IPS-15b (cell line): ENCODE measurements around the gene ALPL.

Experiments
- H3K27me3 ChIP-seq: one replicate; pipeline ENCODE4 v1.6.1; 2013; ENCODE audit warnings: low read length; ENCODE audit not compliant: control insufficient read depth, insufficient read depth
- H3K36me3 ChIP-seq: one replicate; pipeline ENCODE4 v1.6.1; 2013; ENCODE audit warnings: low read length; ENCODE audit not compliant: control insufficient read depth, insufficient read depth
- H3K4me1 ChIP-seq: one replicate; pipeline ENCODE4 v1.6.1; 2013; ENCODE audit warnings: mild to moderate bottlenecking, low read length; ENCODE audit not compliant: control insufficient read depth, insufficient read depth
- H3K4me3 ChIP-seq: one replicate; pipeline ENCODE4 v1.5.1; 2013; ENCODE audit warnings: low read depth, low read length
- H3K9ac ChIP-seq: one replicate; pipeline ENCODE4 v1.6.1; 2013; ENCODE audit warnings: low read depth, mild to moderate bottlenecking, low read length
- H3K9me3 ChIP-seq: one replicate; pipeline ENCODE4 v1.6.1; 2013; ENCODE audit warnings: mild to moderate bottlenecking, low read length; ENCODE audit not compliant: control insufficient read depth, insufficient read depth

The ALPL gene

DNA sequence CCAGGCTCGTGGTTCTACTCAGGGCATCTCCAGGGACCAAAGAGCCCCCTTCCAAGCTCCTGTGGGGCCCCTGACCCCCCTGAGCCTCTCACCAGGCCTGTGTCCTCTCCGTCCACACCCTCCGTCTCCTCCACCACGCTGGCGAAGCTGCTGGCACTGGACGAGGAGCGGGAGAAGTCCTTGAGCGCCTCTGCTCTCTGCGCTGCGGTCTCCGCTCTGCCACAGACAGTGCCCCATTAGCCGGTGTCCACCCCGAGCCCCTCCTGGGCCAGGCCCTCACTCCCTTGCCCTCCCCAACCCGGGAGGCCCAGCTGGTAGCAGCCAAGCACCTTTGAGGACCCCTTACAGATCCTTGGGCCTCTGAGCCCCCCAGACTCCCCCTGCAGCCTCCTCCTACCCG, 90.2 kb downstream of the ALPL start:
- H3K4me1 ChIP-seq: no peaks in the 10 kb centered on the region
- H3K4me3 ChIP-seq: no peak overlapping the region
- H3K9ac ChIP-seq: no peak overlapping the region
- H3K9me3 ChIP-seq: no peaks in the 10 kb centered on the region
- no peaks in the 10 kb centered on the region for H3K36me3 ChIP-seq
- H3K27me3 ChIP-seq: no peaks in the 10 kb centered on the region

DNA sequence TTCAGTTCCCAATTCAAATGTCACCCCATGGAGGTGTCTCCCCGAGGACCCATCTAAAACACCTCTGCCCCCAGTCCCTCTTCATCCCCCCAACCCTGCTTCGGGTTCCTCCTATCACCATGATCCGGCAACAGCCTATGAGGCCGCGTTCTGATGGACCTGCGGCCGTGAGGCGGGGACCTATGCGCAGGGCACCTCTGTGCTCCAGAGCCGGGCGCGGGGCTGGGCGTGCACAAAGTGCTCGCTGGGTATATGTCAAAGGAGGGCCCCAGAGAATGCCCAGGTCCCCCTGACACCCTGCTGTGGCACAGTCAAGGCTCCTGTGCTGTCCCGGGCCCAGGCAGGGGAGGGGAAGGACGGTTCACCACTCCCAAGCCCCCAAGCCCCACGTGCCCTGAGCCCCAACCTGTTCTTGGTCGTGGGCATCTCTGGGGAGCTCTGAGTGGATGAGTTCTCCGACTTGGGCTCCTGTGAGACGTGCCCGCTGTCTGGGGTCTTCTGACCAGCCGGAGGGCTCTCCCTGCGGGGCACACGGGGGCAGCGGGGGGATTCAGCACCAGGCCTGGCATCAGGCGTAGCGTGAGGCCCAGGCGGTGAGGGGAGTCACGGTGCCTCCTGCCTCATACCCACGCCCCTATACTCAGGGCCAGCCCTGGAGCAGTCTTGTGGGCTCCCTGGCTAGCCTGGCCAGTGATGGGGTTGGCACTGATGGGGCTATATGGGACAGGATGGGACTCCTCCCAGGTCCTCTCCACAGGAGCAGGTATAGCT, 92.2 kb downstream of the ALPL start:
- Histone ChIP-seq H3K4me3 (no peak overlapping the region), H3K9ac (no peak overlapping the region), H3K36me3 (no peaks in the 10 kb centered on the region), H3K9me3 (no peaks in the 10 kb centered on the region), H3K4me1 (no peaks in the 10 kb centered on the region), H3K27me3 (no peaks in the 10 kb centered on the region)

DNA sequence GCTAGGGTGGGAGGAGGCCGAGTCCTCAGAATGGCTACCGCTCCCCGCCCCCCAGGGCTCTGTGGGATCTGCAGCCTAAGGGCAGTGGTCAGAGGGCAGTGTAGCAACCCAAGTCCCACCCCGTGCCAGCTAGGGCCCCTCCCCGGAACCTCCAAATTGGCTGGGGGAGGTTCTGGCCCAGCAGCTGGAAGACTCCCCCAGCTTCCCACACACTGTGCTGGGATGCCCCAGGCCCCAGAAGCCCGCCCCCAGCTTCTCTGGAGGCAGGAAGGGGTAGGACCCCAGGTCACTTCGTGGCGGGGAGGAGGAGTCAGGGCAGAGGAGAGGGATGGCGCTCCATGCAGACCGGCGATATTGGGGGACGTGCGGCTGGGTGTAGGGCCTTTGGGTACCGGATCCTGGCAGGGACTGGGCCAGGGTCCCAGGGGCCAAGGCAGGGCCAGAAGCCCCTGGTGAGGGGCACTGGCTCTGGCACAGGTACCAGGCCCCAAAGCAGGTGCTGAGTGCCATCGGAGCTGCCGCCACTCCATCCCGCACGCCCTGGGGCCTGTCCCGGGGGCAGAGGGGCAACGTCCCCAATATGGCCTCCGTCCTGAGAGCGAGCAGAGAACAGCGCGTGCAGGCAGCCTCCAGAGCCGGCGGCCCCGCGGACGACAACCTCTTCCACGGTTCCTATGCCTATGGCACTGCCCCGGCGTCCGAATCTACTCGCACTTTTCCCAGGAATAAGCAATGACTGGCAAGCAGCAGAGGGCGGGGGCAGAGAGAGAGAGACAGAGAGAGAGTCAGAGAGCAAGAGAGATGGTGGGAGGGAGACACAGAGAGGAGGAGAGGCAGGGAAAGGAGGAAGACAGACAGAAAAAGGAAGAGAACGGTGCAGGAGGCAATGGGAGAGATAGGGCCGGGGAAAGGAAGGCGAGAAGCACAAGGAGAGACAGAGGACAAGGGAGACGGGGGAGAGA, 94.2 kb downstream of the ALPL start:
- Histone ChIP-seq H3K27me3 (no peaks in the 10 kb centered on the region), H3K4me1 (peaks cover 6% of the 10 kb centered on the region), H3K4me3 (no peak overlapping the region), H3K9me3 (no peaks in the 10 kb centered on the region), H3K9ac (no peak overlapping the region), H3K36me3 (no peaks in the 10 kb centered on the region)

DNA sequence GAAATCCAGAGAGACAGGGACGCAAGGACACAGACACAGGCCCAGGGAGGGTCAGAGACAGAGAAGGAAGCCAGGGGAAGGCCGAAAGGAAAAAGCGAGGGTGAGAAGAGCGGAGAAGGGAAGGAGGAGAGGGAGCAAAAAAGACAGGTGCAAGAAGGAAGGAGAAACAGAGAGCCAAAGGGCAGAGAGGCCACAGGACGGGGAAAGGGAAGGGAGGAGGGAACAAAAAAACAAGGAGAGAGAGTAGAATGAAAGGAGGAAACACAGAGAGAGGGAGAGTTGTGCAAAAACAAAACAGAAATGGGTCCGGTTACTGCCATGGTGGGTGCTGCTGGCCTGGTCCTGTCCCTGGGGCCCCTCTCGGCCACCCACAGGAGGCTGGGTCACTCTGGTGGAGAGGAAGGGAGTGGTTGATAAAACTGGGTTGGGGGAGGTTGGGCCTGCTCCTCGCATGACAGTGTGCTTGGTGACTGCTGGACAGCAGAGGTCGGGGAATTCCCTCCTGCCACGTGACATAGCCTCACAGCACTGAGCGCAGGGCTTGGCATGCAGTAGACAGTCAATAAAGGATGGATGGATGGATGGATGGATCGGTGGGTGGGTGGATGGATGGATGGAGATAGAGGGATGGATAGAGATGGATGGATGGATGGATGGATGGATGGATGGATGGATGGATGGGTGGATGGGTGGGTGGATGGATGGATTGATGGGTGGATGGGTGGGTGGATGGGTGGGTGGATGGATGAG, 95.2 kb downstream of the ALPL start:
- no peak overlapping the region for H3K9ac ChIP-seq
- no peak overlapping the region for H3K4me3 ChIP-seq
- no peaks in the 10 kb centered on the region for H3K9me3 ChIP-seq
- peaks cover 6% of the 10 kb centered on the region for H3K4me1 ChIP-seq
- no peaks in the 10 kb centered on the region for H3K27me3 ChIP-seq
- no peaks in the 10 kb centered on the region for H3K36me3 ChIP-seq

- Histone ChIP-seq H3K36me3 (peaks cover 4% of the 10 kb centered on the region), H3K27me3 (no peaks in the 10 kb centered on the region), H3K9ac (no peak overlapping the region), H3K9me3 (no peaks in the 10 kb centered on the region), H3K4me3 (no peak overlapping the region), H3K4me1 (peaks cover 6% of the 10 kb centered on the region)
Measured at GRCh38 chr1:21605012-21605715, 95.9 kb downstream of the ALPL start.

GRCh38 chr1:21605964-21606705, 96.9 kb downstream of the ALPL start:
- H3K9ac ChIP-seq: no peak overlapping the region
- H3K4me1 ChIP-seq: peaks cover 6% of the 10 kb centered on the region
- H3K36me3 ChIP-seq: peaks cover 4% of the 10 kb centered on the region
- no peaks in the 10 kb centered on the region for H3K9me3 ChIP-seq
- no peaks in the 10 kb centered on the region for H3K27me3 ChIP-seq
- H3K4me3 ChIP-seq: no peak overlapping the region

DNA sequence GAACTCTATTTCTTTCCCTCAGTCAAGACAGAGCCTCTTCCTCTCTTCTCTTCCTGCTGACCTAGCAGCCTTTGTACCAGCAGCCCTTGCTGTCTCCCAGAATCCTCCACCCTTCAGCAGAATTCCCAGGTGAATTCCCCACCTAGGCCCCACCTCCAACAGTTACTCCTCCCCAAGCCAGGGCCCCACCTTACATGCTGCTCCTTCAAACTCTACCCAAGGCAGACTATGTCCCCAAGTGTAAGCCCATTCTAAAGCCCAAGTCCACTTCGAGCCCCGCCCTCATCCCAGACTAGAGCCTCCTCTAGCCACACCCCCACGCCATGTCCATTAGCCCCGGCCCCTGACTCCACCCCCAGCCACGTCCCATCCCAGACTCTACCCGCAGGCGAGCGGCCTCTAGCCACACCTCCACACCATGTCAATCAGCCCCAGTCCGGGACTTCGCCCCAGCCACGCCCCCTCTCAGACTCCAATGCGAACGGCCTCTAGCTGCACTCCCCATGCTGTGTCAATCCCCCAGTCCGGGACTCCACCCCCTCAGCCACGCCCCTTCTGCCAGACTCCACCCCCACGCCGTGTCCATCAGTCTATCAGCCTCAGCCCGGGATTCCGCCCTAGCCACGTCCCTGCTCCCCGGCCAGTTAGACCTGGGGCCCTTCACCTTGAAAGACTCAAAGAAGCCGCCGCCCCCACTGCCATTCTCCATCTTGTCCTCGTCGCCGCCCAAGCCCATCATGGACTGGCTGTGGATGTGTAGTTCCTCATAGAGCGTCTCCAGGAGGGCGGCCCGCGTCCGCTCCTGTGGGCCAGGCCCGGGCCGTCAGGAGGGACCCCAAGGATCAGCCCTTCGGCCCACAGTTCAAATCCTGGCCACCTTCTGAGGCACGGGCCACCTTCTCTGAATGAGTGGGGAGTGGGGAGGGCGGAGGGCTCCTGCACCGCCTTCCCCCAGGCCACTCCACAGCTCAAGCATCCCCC, 98.6 kb downstream of the ALPL start:
- peak overlapping the region; percentile 35 for H3K4me3 ChIP-seq

DNA sequence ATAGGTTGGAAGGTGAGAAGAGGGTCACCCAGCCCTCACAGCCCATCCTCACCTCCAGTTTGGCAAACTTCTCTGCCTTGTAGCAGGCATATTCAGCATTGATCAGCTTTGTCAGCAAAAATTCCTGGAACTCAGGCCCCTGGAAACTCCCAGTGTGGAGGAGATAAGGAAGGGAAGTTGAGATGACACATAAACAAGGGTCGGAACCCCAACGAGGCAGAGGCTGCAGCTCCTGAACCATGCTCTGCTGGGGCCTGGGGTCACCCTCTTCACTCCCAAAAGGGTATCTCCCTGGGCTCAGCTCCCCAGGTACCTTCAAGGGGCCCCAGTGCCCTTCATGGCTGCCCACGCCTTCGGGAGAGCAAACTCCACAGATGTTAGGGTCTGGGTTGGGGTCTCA, 99.6 kb downstream of the ALPL start:
- Histone ChIP-seq H3K9ac (no peak overlapping the region), H3K9me3 (no peaks in the 10 kb centered on the region), H3K4me1 (peaks cover 6% of the 10 kb centered on the region), H3K36me3 (peaks cover 4% of the 10 kb centered on the region), H3K4me3 (no peak overlapping the region), H3K27me3 (no peaks in the 10 kb centered on the region)

More for the DNA sequence above, 98.6 kb downstream of the ALPL start:
- peaks cover 6% of the 10 kb centered on the region for H3K4me1 ChIP-seq
- no peaks in the 10 kb centered on the region for H3K9me3 ChIP-seq
- H3K36me3 ChIP-seq: peaks cover 4% of the 10 kb centered on the region
- H3K27me3 ChIP-seq: no peaks in the 10 kb centered on the region
- no peak overlapping the region for H3K9ac ChIP-seq

DNA sequence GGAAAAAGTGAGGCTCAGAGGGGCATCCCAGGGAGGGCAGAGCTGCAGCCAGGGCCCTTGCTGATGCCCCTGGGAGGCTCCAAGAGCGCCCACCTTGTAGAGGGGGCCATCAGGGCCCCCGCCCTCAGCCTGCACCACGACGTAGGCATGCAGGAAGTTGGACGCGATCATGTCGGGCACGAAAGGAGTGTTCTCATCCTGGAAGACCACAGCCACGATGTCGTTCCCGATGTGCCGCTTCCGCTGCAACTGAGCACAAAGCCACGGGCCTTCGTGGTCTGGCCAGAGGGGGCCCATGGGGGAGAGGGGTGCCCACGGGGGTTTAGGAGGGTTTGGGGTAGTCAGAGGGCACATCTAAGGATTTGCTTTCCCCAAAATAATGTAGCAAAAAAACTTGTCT, 100.8 kb downstream of the ALPL start:
- Histone ChIP-seq H3K27me3 (no peaks in the 10 kb centered on the region), H3K4me1 (peaks cover 6% of the 10 kb centered on the region), H3K9ac (no peak overlapping the region), H3K4me3 (no peak overlapping the region), H3K9me3 (no peaks in the 10 kb centered on the region), H3K36me3 (peaks cover 4% of the 10 kb centered on the region)
